Iris pigment epithelial cell (primary cell): ENCODE results near the gene SCN4B.

ENCODE experiments used
- DNase-seq: peaks from one replicate; pipeline ENCODE4 v3.0.0-alpha.2; 2011; ENCODE audit warnings: low read depth

Gene SCN4B

DNA sequence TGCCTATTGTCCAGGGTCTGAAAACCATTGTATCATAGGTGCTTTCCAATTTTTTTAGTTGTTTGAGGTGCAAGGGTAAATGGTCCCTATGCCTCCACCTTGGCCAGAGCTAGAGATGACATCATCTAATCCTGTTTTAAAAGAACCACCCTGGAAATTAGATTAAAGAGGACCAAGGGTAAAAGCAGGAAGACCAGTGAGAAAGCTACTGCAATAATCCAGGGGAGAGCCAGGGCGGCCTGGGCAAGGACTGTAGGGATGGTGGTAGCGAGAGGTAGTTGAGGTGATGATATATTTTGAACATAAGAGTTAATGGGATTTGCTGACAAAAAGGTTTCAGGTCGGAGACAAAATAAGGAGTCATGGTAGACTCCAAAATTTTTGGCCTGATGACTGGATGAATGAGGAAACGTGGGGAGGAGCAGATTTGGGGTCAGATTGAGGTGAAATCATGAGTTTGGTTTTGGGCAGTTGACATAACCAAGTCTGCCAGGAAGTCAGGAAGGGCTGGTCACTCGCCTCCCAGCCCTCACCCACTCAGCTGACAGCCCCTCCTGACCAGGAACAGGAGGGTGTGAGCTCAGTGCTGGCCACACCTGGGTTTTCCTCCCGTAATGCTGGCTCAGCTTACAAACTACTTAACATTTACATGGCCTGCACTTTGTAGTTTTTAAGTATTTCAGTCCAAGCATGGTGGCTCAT lies 23.0 kb downstream of the SCN4B start:
- no peak for DNase-seq

DNA sequence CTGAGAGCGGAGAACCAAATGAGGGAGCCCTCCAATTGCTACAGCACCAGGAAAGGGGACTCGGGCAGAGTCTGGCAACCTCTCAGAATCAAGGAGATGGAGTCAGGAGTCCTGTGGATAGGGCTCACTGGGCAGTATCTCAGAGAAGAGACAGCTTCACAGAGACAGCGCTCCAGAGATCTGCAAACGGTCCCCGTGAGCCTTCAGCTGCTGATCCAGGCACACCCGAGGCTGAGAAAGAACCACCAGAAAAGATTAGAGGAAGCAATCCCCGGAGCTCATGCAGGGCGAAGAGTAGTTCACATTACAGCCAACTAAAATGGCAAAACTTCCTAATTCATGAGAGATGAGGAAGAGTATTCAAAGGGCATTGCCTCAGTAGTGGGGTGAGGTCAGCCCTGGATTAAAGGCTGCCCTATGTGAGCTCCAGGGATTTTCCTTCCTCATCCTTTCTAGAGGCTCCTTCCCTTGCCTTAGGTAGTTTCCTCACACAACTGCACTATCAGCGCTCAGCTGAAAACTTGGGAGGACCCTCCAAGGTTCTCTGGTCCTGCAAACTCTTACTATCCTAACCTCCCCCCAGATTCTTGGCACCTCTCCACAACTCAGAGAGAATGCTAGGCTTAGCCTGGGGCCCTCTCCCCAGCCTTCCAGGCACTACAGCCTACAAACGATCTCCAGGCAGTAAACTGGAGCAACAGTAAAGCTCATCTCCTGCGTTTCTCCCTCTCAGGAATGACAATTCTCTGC lies 23.7 kb downstream of the SCN4B start:
- DNase-seq, result no peak

DNA sequence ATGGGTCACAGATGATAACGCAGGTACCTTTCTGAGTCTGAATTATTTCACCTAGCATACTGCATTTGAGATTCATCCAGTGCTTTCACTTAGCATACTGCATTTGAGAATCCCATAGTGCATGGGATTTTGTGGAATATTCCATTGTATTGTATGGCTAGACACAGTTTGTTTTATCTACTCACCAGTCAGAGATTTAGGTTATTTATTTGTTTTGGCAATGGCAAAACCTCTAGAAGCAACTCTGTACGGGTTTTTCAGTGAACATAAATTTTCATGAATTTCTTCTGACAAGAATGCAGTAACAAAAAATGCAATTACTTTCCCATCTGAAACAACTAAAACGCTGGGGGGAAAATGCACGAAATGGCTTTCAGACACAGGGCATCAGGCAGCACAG lies 24.3 kb downstream of the SCN4B start:
- DNase-seq, result no peak

DNA sequence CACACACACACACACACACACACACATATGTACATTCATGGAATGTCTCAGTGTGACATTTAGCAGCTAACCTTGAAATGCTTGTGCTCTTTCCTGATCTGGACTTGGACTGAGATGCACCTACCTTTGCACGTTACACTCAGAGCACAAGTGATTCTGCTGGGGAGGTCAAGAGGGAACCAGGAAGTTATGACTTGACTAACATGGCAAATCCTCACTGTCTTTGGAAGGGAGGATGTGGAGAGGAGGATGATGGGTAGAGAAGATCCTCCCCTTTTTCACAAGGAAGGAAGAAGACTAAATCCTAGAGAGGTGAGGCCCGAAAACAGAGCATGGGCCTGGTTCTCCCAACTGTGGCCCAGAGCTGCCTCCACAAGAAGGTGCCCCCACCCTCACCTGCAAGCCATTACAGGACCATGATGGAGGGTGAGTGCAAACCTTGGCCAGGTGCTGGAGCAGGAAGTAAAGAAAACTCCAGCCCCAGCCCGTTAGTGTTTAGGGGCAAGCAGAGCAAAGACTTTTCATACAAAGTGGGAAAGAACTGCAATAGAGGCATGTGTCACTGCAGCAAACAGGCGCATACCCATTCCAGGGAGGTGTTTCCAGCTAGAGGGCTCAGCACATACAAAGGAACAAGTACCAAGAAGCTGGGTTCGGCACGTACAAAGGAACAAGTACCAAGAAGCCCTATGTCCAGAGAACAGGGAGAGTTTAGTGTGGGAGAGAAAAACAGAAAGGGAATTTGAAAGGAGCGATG lies 26.4 kb downstream of the SCN4B start:
- no peak for DNase-seq

DNA sequence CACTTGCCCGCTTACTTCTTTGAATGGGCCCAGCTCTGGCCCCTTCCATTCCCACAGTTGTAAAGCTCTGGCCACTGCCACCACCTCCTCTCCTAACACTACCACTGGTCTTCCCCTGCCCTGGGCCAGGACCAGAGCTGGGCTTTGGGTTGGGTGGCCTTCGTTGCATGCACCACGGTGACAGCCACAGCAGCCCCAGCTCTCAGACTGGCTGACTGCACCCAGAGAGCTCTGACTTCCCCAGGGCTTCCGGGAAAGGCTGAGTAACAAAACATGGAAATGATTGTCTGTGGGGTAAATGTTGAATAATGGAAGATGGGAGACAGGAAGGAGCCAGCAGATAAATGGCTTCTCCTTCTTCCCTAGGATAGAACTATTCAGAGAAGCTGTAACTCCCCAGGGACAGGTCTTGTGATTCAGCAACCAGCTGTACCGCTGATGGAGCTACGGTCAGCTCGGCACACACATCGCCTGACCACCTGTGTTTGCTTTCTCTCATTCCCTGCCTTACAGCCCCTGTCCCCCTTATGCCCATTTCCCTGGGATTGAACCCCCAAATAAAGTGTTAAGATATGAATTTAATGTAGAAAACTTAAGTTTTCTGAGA lies 27.6 kb downstream of the SCN4B start:
- DNase-seq, result no peak

DNA sequence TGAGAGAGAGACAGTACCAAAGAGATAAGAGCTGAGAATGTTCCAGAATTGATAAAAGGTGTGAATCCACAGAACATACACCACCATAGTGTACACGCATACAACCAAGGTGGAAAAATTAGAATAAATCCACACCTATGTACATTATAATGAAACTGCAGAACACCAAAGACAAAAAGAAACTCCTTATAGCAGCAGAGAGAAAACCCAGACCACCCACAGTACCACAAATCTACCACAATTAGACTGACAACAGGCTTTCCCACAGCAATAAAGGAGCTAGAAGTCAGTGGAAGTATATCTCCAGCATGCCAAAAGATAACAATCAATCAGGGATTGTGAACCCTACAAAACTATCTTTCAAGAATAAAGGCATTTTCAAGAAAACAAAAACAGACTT lies 31.8 kb downstream of the SCN4B start:
- DNase-seq, result no peak

DNA sequence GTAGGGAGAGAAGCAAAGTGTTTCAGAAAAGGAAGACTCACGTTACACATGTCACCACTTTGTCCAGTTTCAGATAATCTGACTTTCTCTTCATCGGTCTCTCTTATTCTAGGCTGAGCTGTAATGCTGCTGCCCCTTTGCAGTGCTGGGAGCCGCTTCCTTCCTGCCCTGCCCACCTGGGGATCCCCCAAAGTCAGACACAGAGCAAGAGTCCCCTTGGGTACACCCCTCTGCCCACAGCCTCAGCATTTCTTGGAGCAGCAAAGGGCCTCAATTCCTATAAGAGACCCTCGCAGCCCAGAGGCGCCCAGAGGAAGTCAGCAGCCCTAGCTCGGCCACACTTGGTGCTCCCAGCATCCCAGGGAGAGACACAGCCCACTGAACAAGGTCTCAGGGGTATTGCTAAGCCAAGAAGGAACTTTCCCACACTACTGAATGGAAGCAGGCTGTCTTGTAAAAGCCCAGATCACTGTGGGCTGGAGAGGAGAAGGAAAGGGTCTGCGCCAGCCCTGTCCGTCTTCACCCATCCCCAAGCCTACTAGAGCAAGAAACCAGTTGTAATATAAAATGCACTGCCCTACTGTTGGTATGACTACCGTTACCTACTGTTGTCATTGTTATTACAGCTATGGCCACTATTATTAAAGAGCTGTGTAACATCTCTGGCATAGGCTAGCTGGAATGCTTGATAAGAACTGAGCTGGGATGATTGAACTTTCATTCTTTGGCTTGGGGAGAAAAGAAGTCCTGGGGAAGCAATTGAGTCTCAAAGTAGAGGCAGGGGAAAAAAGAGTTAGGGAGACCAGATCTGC lies 34.6 kb downstream of the SCN4B start:
- no peak for DNase-seq

DNA sequence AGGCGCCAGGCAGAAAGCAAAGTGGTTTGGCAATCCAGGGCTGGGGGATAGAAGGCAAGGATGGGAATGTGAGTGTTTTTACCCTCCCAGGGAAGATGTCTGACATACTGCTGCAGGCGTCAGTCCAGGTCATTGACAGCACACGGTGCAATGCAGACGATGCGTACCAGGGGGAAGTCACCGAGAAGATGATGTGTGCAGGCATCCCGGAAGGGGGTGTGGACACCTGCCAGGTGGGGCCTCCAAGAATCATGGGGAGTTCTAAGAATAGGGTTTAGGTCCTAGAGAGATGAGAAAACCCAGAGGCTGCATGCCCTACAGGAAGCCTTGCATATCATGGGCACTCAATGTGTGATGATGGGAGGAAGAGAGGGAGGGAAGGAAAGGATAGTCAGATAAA lies 37.6 kb downstream of the SCN4B start:
- DNase-seq, result no peak

DNA sequence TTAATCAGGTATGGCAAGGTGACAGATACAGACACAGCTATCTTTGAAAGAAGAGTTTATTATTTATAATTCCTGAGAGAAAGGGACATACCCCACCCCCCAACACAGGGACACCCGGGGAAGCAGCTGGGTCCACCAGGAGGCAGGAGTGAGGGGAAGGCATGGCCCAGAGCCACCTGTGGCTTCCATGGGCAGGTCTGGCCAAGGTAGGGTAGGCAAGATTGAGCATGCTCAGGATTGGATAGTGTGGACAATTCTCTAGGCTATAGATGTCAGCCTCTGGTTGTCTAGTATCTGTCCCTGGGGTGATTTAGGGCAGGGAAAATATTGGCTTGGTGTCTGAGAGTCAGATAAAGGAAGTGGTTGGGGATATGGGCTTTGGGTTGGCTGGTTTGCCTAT lies 38.4 kb downstream of the SCN4B start:
- DNase-seq, result no peak

DNA sequence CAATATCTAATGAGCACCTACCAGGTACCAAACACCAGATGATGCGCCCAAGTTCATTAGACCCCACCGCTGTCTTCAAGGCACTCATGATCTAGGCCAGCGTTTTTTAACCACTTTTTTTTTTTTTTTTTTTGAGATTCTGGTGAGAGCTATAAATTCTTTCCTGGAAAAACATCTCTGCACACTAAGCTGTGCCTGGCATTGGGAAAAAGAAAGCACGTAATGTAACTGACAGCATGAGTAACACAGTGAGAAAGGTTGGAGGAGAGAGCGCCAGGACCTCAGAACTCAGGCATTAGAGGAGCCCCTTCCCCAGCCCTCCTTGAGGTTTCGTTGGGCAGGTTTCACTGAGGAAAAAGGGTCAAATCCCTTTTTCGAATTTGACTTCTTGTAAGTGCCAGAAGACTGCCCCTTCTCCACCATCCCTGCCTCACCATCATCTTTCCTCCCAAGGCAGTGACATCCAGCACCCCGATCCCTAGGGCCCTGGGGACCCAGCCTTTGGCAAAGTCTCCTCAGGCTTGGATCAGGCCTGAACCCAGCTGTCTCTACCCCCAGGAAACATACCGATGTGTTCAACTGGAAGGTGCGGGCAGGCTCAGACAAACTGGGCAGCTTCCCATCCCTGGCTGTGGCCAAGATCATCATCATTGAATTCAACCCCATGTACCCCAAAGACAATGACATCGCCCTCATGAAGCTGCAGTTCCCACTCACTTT lies 39.8 kb downstream of the SCN4B start:
- no peak for DNase-seq

DNA sequence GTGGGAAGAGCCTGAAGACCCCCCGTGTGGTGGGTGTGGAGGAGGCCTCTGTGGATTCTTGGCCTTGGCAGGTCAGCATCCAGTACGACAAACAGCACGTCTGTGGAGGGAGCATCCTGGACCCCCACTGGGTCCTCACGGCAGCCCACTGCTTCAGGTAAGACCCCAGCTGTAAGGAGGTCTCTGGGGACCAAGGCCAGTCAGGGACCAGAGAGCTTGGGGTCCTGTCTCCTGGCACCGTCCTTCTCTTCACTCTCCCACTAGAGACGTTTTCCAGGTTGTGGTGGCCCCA lies 40.9 kb downstream of the SCN4B start:
- DNase-seq, result no peak

DNA sequence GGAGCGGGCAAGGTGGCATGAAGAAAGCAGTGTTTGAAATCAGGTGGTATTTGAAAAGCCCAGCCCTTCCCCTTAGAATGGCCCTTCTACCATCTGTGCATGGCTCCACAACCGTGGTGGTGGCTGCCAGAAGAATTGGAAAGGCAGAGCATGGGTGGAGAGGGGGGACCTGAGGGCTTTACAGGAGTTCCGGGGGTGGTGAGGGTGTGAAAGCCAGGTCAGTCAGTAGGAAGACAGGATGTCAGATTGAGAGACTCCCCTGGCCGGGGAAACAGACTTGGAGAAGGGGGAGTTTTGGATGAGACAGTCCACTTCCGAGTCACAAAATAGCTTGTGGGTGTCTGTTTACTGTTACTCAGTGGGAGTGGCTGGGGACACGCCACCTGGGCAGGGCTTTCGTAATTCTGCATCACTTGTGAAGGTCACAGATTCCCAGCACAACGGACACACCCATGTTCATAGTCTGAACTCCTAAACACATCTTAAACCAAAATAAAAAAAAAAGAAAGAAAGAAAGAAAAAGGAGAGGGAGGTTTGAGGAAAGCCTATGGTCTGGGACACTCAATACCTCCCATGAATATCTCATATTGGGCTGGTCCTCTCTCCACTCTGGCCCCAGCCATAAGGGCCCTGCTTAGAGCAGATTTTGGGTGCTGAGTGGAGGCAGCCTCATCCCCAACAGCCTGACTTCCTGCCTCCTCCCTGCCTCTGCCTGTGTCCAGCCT lies 41.4 kb downstream of the SCN4B start:
- DNase-seq, result no peak

DNA sequence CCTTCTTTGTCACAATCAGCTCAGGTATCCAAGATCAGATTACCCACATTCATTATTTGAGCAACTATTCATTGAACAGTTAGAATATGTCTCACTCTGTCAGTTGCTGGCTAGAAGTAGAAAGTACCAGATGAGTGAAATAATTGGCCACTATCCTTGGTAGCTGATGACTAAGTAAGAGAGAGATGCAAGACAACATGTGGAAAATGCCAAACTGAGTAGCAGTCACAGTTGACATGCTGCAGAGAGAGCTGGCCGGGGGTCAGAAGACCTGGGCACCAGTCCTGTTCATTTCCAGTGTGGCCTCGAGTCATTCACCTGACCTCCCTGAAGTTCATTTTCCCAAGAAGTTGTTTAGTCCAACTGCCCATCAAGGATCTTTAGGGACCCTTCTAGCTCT lies 43.4 kb downstream of the SCN4B start:
- peak; percentile 27 for DNase-seq

DNA sequence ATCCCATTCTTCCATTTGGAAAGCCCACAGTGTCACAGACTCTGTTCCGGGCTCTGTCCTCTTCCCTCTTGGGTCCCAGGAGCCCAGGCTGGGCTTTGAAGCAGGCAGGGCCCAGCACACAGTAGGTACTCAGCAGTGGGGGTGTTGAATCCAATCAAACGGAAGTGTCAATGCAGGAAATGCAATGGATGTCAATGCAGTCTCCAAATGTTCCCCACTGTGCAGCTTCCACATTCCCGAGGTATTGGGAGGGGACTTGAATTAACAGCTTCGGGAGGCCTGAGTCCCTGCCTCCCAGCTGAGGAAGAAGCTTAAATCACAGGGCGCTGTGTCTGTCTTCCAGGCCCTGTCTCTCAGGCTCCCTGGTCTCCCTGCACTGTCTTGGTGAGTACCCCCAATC lies 44.1 kb downstream of the SCN4B start:
- no peak for DNase-seq

DNA sequence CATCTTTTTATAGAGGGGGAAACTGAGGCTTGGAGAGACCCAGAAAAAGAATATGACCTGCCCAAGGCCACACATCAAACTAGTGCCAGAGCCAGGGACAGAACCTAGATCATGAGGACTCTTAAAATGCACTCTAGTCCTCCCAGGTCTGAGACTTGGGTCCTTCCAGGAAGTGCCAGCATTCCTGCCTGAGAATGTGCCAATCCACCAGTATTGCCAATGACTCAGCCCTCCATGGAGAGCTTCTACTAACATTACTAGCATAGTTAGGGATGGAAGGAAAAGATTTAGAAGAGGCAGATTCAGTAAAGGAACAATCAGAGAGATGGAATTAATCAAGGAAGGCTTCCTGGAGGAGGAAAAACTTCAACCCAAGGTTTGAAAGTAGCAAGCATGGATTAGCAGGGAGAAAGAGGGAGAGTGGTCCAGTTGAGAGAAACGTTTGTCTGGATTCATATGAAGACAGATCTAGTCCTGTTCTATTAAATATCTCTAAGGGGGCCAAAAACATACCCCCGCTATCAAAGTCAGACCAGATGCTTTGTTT lies 45.8 kb downstream of the SCN4B start:
- DNase-seq, result no peak

DNA sequence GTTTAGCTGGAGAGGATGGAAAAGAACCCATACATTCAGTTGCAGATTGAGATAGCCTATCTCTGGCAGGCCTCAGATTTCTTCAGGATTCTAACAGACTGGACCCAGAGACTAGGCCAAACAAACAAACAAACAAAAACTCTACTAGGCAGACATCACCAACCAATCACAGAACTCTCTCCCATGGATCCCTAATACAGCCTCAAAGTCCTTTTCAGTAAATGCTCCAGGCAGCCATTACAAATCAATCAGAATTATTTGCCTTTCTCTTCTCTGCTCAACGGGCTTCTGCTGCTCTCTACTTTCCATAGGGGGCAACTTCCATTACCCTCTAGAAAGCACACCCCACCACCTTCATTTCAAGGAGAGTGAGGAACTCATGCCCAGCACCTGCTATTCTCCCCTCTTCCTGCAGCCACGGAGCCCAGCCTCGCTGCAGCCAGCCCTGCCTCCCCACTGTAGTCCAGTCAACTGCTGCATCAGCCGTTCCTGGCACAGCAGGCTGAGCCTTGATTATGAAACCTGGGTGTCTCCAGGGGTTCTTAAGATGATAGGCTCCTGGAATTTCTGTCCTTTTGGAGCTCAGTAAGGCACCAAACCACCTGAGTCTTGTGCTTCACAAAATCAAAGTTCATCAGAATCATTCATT lies 46.8 kb downstream of the SCN4B start:
- DNase-seq, result no peak

DNA sequence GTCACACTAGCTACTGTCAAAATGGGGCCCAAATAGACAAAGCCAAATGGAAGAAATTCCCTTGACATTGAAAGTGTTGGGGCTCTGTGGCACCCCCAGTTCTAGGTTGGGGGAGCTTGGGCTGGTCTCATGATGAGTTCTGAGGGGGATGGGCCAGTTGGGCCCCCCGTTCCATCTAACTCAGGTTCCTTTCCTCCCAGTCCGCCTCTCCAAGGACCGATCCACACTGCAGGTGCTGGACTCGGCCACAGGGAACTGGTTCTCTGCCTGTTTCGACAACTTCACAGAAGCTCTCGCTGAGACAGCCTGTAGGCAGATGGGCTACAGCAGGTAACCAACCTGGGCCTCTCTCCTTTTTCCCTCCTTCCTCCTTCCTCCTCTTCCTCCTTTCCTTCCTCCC lies 48.1 kb downstream of the SCN4B start:
- no peak for DNase-seq

DNA sequence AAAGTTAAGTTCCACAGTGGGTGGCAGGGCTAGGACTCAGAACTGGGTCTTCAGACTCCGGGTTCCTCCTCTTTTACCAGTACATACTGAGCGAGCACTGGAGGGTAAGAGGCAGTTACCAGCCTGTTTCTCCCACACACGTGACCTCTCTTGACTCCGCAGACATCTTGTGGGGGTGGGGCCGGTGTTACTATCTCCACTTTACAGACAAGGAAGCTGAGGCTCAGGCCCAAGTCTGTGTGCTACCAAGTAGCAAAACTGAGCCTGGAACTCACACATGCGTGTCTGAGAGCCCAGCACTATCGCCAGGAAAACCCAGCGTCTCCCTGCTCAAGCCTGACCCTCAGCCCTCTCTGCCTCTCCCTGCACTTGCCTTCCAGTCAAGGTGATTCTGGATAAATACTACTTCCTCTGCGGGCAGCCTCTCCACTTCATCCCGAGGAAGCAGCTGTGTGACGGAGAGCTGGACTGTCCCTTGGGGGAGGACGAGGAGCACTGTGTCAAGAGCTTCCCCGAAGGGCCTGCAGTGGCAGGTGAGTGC lies 49.8 kb downstream of the SCN4B start:
- no peak for DNase-seq

DNA sequence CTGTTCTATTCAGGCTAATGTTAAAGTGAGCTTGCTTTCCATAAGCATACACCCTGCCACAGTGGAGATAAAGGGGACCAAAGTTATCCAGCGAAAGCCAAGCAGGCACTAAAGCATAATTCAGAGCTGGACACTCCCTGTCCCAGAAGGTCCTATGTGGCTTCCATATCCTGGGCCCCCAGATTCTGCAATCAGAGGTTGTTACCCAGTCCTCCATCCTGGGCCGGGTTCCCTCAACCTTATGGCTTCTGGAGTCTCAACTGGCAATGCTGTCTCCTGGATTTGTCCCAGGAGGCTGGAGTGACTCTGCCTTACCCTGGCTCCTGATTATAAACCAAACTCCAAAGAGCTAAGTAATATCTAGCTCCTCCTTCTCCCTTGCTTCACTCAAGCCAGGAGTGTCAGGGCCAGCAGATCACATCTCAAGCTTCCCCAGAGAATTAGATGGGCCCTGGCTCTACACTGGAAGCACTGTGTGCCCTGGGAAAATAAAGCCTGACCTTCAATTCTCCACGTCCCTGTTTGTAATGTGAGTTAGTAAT lies 51.9 kb downstream of the SCN4B start:
- DNase-seq, result no peak
